Neural progenitor cell (in vitro differentiated cells): ENCODE results near the gene TRAK1. TPM values are rescaled to one million over a fixed set of nuclear protein-coding genes. Genes with fewer than 3 reads are reported as not detected.
A peak's percentile ranks its signal among the peaks of the same experiment; 100 is the strongest.

Source experiments
- DNase-seq: peaks from one replicate; pipeline ENCODE4 v3.0.0-alpha.2; 2016; ENCODE audit warnings: low spot score
- H2AFZ ChIP-seq: fragments of 200-600 bp; sonication (generic); replicated peaks from 2 replicates; pipeline ENCODE4 v1.6.1; 2016; ENCODE audit warnings: antibody characterized with exemption
- H3F3A ChIP-seq: fragments of 200-600 bp; sonication (generic); 2 replicates; pipeline ENCODE4 v1.6.1; 2016; ENCODE audit warnings: antibody characterized with exemption, low read depth
- H3K27ac ChIP-seq: fragments of 200-600 bp; sonication (generic); 2 replicates; pipeline ENCODE4 v1.5.1; 2016; ENCODE audit warnings: mild to moderate bottlenecking
- H3K27me3 ChIP-seq: fragments of 200-600 bp; sonication (generic); 2 replicates; pipeline ENCODE4 v1.6.1; 2016; ENCODE audit warnings: mild to moderate bottlenecking, moderate library complexity
- H3K36me3 ChIP-seq: fragments of 200-600 bp; sonication (generic); 2 replicates; pipeline ENCODE4 v1.5.1; 2016
- H3K4me1 ChIP-seq: fragments of 200-600 bp; sonication (generic); 2 replicates; pipeline ENCODE4 v1.6.1; 2016; ENCODE audit warnings: mixed run types
- H3K4me2 ChIP-seq: fragments of 200-600 bp; sonication (generic); 2 replicates; pipeline ENCODE4 v1.6.1; 2016
- H3K4me3 ChIP-seq: fragments of 200-600 bp; sonication (generic); 2 replicates; pipeline ENCODE4 v1.5.1; 2016
- H3K79me2 ChIP-seq: fragments of 200-600 bp; sonication (generic); 2 replicates; pipeline ENCODE4 v1.6.1; 2016; ENCODE audit warnings: low read depth
- H3K9ac ChIP-seq: fragments of 200-600 bp; sonication (generic); 2 replicates; pipeline ENCODE4 v1.6.1; 2016
- H3K9me3 ChIP-seq: fragments of 200-600 bp; sonication (generic); 2 replicates; pipeline ENCODE4 v1.5.1; 2016; ENCODE audit warnings: low read depth
- H4K20me1 ChIP-seq: fragments of 200-600 bp; sonication (generic); 2 replicates; pipeline ENCODE4 v1.6.1; 2016; ENCODE audit warnings: low read depth
- H3K27ac Mint-ChIP-seq: 3 replicates; pipeline ENCODE4 v1.8.0; 2021; ENCODE audit warnings: mixed read lengths
- H3K27me3 Mint-ChIP-seq: 2 replicates; pipeline ENCODE4 v1.8.0; 2022; ENCODE audit warnings: low read depth, mild to moderate bottlenecking, inconsistent platforms, moderate library complexity, mixed read lengths; ENCODE audit not compliant: insufficient read depth
- H3K36me3 Mint-ChIP-seq: 3 replicates; pipeline ENCODE4 v1.8.0; 2021; ENCODE audit warnings: mixed read lengths
- H3K4me1 Mint-ChIP-seq: 3 replicates; pipeline ENCODE4 v1.8.0; 2021; ENCODE audit warnings: mixed read lengths
- H3K4me3 Mint-ChIP-seq: 3 replicates; pipeline ENCODE4 v1.8.0; 2021; ENCODE audit warnings: mild to moderate bottlenecking, moderate library complexity, mixed read lengths
- H3K9me3 Mint-ChIP-seq: 3 replicates; pipeline ENCODE4 v1.8.0; 2020; ENCODE audit warnings: mixed read lengths
- EZH2 ChIP-seq: fragments of 200-600 bp; sonication (generic); IDR thresholded peaks from 2 replicates; pipeline ENCODE4 v1.6.1; 2017; ENCODE audit warnings: antibody characterized with exemption, mild to moderate bottlenecking, moderate library complexity
- EZH2phosphoT487 ChIP-seq: fragments of 200-600 bp; sonication (generic); IDR thresholded peaks from 2 replicates; pipeline ENCODE4 v1.6.1; 2017; ENCODE audit warnings: antibody characterized with exemption
- total RNA-seq: library from RNA; depleted of rRNA; stranded (reverse); fragments of >200 nt; gene quantifications from 2 replicates; pipeline ENCODE4 v1.2.3, GENCODE V29; 2015; ENCODE audit warnings: low replicate concordance
- TF ChIP-seq, protein P1 (sequence below): fragments of 200-600 bp; sonication (generic); IDR thresholded peaks from 2 replicates; pipeline ENCODE4 v1.5.1; 2017; ENCODE audit warnings: antibody characterized with exemption, mild to moderate bottlenecking

Gene TRAK1
- total RNA-seq, 1 donor from 2014 or later = 32.2 TPM

DNA sequence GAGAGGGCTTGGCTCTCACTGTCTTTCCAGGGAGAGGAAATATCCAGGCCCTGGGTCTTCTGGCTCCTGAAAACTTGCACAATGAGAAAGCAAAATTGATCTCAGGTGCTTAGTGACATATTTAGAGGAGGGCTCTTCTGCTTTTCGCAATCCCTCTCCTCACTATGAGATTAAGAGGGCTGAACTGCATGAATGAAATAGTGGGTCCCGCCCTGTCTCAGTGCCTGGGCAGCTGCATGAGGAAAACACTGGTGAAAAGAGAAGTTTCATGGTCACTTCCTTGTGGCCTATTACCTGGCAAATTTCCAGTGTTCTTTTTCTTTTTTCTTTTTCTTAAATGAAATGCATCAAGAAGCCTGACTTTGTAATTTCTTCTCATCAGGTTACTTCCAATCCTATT, 73.5 kb downstream of the TRAK1 start:
- peaks cover 30% of the 10 kb centered on the region for H3K4me1 Mint-ChIP-seq

DNA sequence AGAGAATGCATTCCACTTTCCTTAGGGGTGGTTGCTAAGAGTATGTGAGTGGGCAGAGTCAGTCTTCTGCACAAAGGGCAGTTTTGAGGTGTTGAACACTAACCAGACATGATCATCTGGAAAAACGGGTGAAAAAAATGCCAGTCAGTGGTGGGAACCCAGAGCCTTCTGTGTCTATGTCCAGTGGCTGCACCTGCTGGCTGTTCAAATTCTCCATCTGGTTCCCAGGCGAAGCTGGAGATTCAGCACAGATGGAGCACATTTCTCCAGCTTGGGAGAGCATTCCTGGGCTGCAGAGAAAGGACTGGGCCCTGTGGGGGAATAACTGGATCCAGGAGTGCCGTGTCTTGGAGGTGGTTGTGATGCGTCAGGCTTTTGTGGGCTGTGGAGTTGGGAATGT, 74.1 kb downstream of the TRAK1 start:
- H3K27ac Mint-ChIP-seq = peak overlapping the region; percentile 63
- H3K4me2 ChIP-seq = no peak overlapping the region
- peaks cover 44% of the 10 kb centered on the region for H4K20me1 ChIP-seq
- no peaks in the 10 kb centered on the region for H3K9me3 Mint-ChIP-seq
- no peaks in the 10 kb centered on the region for H3F3A ChIP-seq
- H3K4me3 ChIP-seq = no peak overlapping the region
- no peak overlapping the region for H3K9ac ChIP-seq
- H3K4me1 ChIP-seq = peaks cover 11% of the 10 kb centered on the region
- no peak overlapping the region for H3K27ac ChIP-seq
- no peaks in the 10 kb centered on the region for H3K9me3 ChIP-seq
- TF ChIP-seq EZH2 (no peak), EZH2phosphoT487 (no peak)
- TF ChIP-seq, protein P1, sequence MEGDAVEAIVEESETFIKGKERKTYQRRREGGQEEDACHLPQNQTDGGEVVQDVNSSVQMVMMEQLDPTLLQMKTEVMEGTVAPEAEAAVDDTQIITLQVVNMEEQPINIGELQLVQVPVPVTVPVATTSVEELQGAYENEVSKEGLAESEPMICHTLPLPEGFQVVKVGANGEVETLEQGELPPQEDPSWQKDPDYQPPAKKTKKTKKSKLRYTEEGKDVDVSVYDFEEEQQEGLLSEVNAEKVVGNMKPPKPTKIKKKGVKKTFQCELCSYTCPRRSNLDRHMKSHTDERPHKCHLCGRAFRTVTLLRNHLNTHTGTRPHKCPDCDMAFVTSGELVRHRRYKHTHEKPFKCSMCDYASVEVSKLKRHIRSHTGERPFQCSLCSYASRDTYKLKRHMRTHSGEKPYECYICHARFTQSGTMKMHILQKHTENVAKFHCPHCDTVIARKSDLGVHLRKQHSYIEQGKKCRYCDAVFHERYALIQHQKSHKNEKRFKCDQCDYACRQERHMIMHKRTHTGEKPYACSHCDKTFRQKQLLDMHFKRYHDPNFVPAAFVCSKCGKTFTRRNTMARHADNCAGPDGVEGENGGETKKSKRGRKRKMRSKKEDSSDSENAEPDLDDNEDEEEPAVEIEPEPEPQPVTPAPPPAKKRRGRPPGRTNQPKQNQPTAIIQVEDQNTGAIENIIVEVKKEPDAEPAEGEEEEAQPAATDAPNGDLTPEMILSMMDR = no peak
- peaks cover 27% of the 10 kb centered on the region for H3K4me1 Mint-ChIP-seq
- H2AFZ ChIP-seq = no peak overlapping the region
- H3K4me3 Mint-ChIP-seq = no peak overlapping the region
- H3K79me2 ChIP-seq = peaks cover 93% of the 10 kb centered on the region
- H3K36me3 ChIP-seq = no peaks in the 10 kb centered on the region
- no peaks in the 10 kb centered on the region for H3K27me3 ChIP-seq
- H3K36me3 Mint-ChIP-seq = no peaks in the 10 kb centered on the region
- H3K27me3 Mint-ChIP-seq = peaks cover 6% of the 10 kb centered on the region
- DNase-seq = no peak

More for the DNA sequence above, 73.5 kb downstream of the TRAK1 start:
- H3K36me3 Mint-ChIP-seq = no peaks in the 10 kb centered on the region
- H3K4me1 ChIP-seq = peaks cover 13% of the 10 kb centered on the region
- H2AFZ ChIP-seq = no peak overlapping the region
- DNase-seq = no peak
- no peaks in the 10 kb centered on the region for H3K9me3 ChIP-seq
- no peak overlapping the region for H3K4me2 ChIP-seq
- H3F3A ChIP-seq = peaks cover 2% of the 10 kb centered on the region
- no peak overlapping the region for H3K9ac ChIP-seq
- H3K4me3 ChIP-seq = no peak overlapping the region
- no peaks in the 10 kb centered on the region for H3K9me3 Mint-ChIP-seq
- no peak overlapping the region for H3K4me3 Mint-ChIP-seq
- TF ChIP-seq, protein P1 = no peak
- TF ChIP-seq EZH2phosphoT487 (no peak), EZH2 (no peak)
- no peak overlapping the region for H3K27ac ChIP-seq
- no peaks in the 10 kb centered on the region for H3K36me3 ChIP-seq
- H3K79me2 ChIP-seq = peaks cover 89% of the 10 kb centered on the region
- H3K27me3 ChIP-seq = no peaks in the 10 kb centered on the region
- H3K27ac Mint-ChIP-seq = no peak overlapping the region
- H3K27me3 Mint-ChIP-seq = peaks cover 6% of the 10 kb centered on the region
- H4K20me1 ChIP-seq = peaks cover 41% of the 10 kb centered on the region

GRCh38 chr3:42166214-42166613, 75.1 kb downstream of the TRAK1 start:
- Histone ChIP-seq H2AFZ (no peak overlapping the region), H3K4me1 (peaks cover 4% of the 10 kb centered on the region), H3K4me2 (no peak overlapping the region), H3K4me3 (no peak overlapping the region), H3K27ac (no peak overlapping the region), H3K27me3 (no peaks in the 10 kb centered on the region), H3K9me3 (no peaks in the 10 kb centered on the region), H3K9ac (no peak overlapping the region), H3K79me2 (peaks cover 89% of the 10 kb centered on the region), H3K36me3 (no peaks in the 10 kb centered on the region), H3F3A (no peaks in the 10 kb centered on the region), H4K20me1 (peaks cover 44% of the 10 kb centered on the region)
- TF ChIP-seq EZH2 = no peak
- TF ChIP-seq, protein P1 = no peak
- TF ChIP-seq EZH2phosphoT487 = no peak
- Mint-ChIP-seq H3K36me3 (no peaks in the 10 kb centered on the region), H3K27me3 (peaks cover 3% of the 10 kb centered on the region), H3K9me3 (no peaks in the 10 kb centered on the region), H3K4me3 (no peak overlapping the region), H3K4me1 (peaks cover 24% of the 10 kb centered on the region), H3K27ac (no peak overlapping the region)
- no peak for DNase-seq
